HG02852 (cell line): ENCODE results near the gene LRRC74B.

Experiments
- ATAC-seq: cut with Tn5 transposase; IDR thresholded peaks from one replicate; pipeline ENCODE4 v1.9.1; 2021; ENCODE audit warnings: mild to moderate bottlenecking, moderate library complexity; ENCODE audit not compliant: unreplicated experiment

Gene LRRC74B

GRCh38 chr22:21100149-21101032, 54.6 kb downstream of the LRRC74B start:
- no peak for ATAC-seq

- no peak for ATAC-seq
Observed at GRCh38 chr22:21101877-21102638, 56.3 kb downstream of the LRRC74B start.

GRCh38 chr22:21102659-21103267, 57.0 kb downstream of the LRRC74B start:
- no peak for ATAC-seq

DNA sequence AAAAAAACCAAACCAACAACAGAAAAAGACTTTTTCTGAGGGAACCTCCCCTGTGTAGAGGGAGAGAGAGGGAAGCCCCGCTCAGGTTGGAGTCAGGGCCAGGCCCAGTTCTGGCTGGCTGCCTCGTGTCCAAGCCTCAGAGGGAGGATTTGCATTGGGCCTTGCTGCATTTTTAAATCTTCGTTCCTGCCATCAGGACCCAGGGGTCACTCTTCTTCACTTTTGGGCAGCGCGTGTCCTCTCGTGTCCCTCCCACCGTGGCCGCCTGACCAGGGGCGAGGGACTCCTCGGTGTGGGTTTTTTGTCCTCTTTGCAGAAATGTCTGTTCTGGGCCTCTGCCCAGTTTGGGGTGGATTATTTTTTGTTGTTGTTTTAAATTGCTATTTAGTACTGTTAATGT, 57.9 kb downstream of the LRRC74B start:
- ATAC-seq = no peak

DNA sequence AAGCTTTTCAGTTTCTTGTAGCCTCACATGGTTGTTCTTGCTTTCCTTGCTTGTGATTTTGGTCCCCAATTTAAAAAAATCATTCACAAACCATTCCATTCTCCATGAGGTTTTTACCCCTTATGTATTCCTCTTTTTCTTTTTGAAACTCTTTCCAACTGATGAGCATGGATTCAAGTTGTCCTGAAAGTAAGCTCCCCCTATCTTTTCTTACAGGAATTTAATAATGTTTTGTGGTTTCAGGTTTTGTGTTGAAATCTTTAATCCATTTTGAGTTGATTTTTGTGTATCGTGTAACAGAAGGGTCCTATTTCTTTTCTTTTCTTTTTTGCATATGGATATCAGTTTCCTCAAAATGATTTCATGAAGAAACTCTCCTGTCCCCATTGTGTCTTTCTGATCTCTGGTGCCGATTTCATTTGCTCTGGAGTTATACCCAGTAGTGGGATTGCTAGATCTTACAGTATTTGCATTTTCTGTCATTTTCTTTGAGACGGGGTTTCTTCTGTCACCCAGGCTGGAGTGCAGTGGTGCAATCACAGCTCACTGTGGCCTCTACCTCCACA, 58.5 kb downstream of the LRRC74B start:
- no peak for ATAC-seq

DNA sequence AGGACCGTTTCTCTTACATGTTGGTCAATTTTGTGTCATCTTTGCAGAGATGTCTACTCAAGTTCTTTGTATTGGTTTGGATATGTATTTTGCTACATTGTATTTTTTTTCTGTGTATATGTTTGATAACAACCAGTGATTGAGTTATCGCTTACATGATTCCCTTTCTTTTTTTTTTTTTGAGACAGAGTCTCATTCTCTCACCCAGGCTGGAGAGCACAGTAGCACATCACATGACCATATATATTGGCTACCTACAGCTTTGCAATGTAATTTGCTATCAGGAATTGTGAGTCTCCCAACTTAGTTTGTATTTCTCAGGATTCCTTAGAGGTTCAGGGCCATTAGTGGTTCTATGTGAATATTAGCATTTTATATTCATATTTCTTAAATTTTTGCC, 59.5 kb downstream of the LRRC74B start:
- ATAC-seq = no peak

DNA sequence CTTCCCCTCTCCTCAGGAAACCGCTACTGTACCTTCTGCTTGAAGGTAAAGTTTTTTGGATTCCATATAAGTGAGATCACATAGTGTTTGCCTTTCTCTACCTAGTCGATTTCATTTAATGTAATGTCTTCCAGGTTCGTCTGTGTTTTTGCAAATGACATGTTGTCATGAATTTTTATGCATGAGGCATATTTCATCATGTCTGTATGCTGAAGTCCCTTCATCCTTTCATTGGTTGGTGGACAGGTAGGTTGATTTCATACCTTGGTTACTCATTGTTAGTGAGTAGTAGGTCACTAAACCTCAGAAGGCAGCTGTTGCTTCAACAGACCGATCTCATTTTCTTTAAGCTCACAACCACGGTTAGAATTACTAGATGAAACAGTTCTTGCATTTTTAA, 60.3 kb downstream of the LRRC74B start:
- ATAC-seq = no peak

GRCh38 chr22:21108379-21109115, 62.8 kb downstream of the LRRC74B start:
- no peak for ATAC-seq
